HCT116 (cell line): ENCODE results near the gene ZNF3. TPM values are rescaled to one million over a fixed set of nuclear protein-coding genes. Genes with fewer than 3 reads are reported as not detected.

Experiments used
- ATAC-seq: fragments of 200-7000 bp; cut with Tn5 transposase; 2 replicates; pipeline ENCODE4 v1.9.1; 2020; ENCODE audit warnings: mild to moderate bottlenecking, moderate library complexity
- BruUV-seq: library from RNA; stranded (reverse); fragments of 400-500 nt; replicated peaks from 2 replicates; lab custom pipeline; 2021; lab: Mats Ljungman, UMichigan
- CTCF ChIA-PET: fragments of 300-600 bp; sonication (Branson Sonifier 250); formaldehyde crosslinking; loops from one replicate; lab custom pipeline; 2021; ENCODE audit warnings: antibody characterized with exemption; lab: Charles Lee
- POLR2A ChIA-PET: fragments of 300-600, 350-600 bp; sonication (Branson Sonifier 250); formaldehyde crosslinking; loops from one replicate; lab custom pipeline; 2021; ENCODE audit warnings: antibody characterized with exemption; lab: Charles Lee
- RAD21 ChIA-PET, 2 experiments: fragments of 300-600 bp; sonication (Branson Sonifier 250); formaldehyde crosslinking; loops; one replicate each; lab custom pipeline; 2023; ENCODE audit warnings: low total read pairs in 2 of 2; ENCODE audit not compliant: uncharacterized antibody in 2 of 2, unreplicated experiment in 2 of 2, low non-redundant PET in 1 of 2; lab: Charles Lee
- DNase-seq: peaks from one replicate; pipeline ENCODE4 v3.0.0-alpha.2; 2010; ENCODE audit warnings: low read depth, low spot score
- H2AFZ ChIP-seq: fragments of 200-600 bp; shearing (Covaris generic), sonication (generic); 2 replicates; pipeline ENCODE4 v1.6.1; 2017; ENCODE audit warnings: low read depth, mixed run types, mixed read lengths, antibody characterized with exemption, low read length; ENCODE audit not compliant: poor library complexity, severe bottlenecking
- H3K27ac ChIP-seq: 2 replicates; pipeline ENCODE4 v1.5.1; 2012; ENCODE audit warnings: low read depth, low read length
- H3K27me3 ChIP-seq: fragments of 200-600 bp; sonication (generic); 2 replicates; pipeline ENCODE4 v1.6.1; 2016; ENCODE audit warnings: mixed run types, low read length, mixed read lengths; ENCODE audit not compliant: insufficient read depth
- H3K36me3 ChIP-seq, 2 experiments: fragments of 200-500 bp in 1 of 2; fragments of 200-600 bp in 1 of 2; sonication (Bioruptor generic) in 1 of 2; sonication (generic) in 1 of 2; 2 replicates each; pipeline versions ENCODE4 v1.5.1 to v1.6.1; 2014 to 2016; ENCODE audit warnings: low read length in 2 of 2, inconsistent platforms in 1 of 2, mixed read lengths in 1 of 2, mixed run types in 1 of 2; ENCODE audit not compliant: insufficient read depth in 2 of 2, control insufficient read depth in 1 of 2
- H3K4me1 ChIP-seq, 2 experiments: fragments of 200-600 bp in 1 of 2; sonication (generic) in 1 of 2; 2 replicates each; pipeline versions ENCODE4 v1.5.1 to v1.6.1; 2012 to 2017; ENCODE audit warnings: low read length in 2 of 2, inconsistent platforms in 1 of 2, mild to moderate bottlenecking in 1 of 2, mixed read lengths in 1 of 2, mixed run types in 1 of 2, moderate library complexity in 1 of 2; ENCODE audit not compliant: insufficient read depth in 2 of 2, control insufficient read depth in 1 of 2
- H3K4me2 ChIP-seq: fragments of 200-600 bp; sonication (generic); 2 replicates; pipeline ENCODE4 v1.6.1; 2017; ENCODE audit warnings: mixed run types, low read length, mixed read lengths
- H3K4me3 ChIP-seq, 2 experiments: fragments of 200-600 bp in 1 of 2; sonication (generic) in 1 of 2; replicated peaks in 1 of 2; 2 replicates each; pipeline ENCODE4 v1.5.1; 2011 to 2016; ENCODE audit warnings: low read length in 2 of 2, control low read depth in 1 of 2, low read depth in 1 of 2, mild to moderate bottlenecking in 1 of 2, mixed read lengths in 1 of 2, mixed run types in 1 of 2
- H3K79me2 ChIP-seq: fragments of 200-600 bp; sonication (generic); 2 replicates; pipeline ENCODE4 v1.6.1; 2017; ENCODE audit warnings: mild to moderate bottlenecking, mixed run types, low read length, moderate library complexity, mixed read lengths; ENCODE audit not compliant: insufficient read depth
- H3K9ac ChIP-seq: fragments of 200-600 bp; sonication (generic); 2 replicates; pipeline ENCODE4 v1.6.1; 2016; ENCODE audit warnings: low read length, mixed read lengths
- H3K9me2 ChIP-seq: fragments of 200-600 bp; sonication (generic), shearing (Covaris generic); 2 replicates; pipeline ENCODE4 v1.6.1; 2017; ENCODE audit warnings: mixed run types, mild to moderate bottlenecking, moderate library complexity; ENCODE audit not compliant: insufficient read depth
- H3K9me3 ChIP-seq, 2 experiments: fragments of 200-500 bp in 1 of 2; fragments of 200-600 bp in 1 of 2; sonication (Bioruptor generic) in 1 of 2; sonication (generic) in 1 of 2; 2 replicates each; pipeline ENCODE4 v1.6.1; 2014 to 2017; ENCODE audit warnings: low read length in 2 of 2, mixed read lengths in 2 of 2, inconsistent platforms in 1 of 2, low read depth in 1 of 2, mild to moderate bottlenecking in 1 of 2, mixed run types in 1 of 2, moderate library complexity in 1 of 2; ENCODE audit not compliant: control insufficient read depth in 1 of 2, insufficient read depth in 1 of 2
- H4K20me1 ChIP-seq: fragments of 200-600 bp; sonication (generic), shearing (Covaris generic); 2 replicates; pipeline ENCODE4 v1.6.1; 2017; ENCODE audit warnings: mixed run types, mild to moderate bottlenecking, moderate library complexity; ENCODE audit not compliant: insufficient read depth
- ATF3 ChIP-seq: IDR thresholded peaks from 2 replicates; pipeline ENCODE4 v1.6.1; 2012
- CEBPB ChIP-seq: IDR thresholded peaks from 2 replicates; pipeline ENCODE4 v1.6.1; 2012; ENCODE audit warnings: low read depth
- CTCF ChIP-seq, 3 experiments: fragments of 200-600 bp in 1 of 3; sonication (generic) in 1 of 3; IDR thresholded peaks in 2 of 3; conservative IDR thresholded peaks in 1 of 3; 2 replicates each; pipeline ENCODE4 v1.5.1; 2012 to 2017; ENCODE audit warnings: low read depth in 2 of 3, low read length in 2 of 3, antibody characterized with exemption in 1 of 3, borderline replicate concordance in 1 of 3, control low read depth in 1 of 3, mild to moderate bottlenecking in 1 of 3, mixed read lengths in 1 of 3, mixed run types in 1 of 3, moderate library complexity in 1 of 3; ENCODE audit not compliant: insufficient read depth in 1 of 3
- EGR1 ChIP-seq: IDR thresholded peaks from 2 replicates; pipeline ENCODE4 v1.6.1; 2012; ENCODE audit warnings: low read depth
- ELF1 ChIP-seq: IDR thresholded peaks from 2 replicates; pipeline ENCODE4 v1.6.1; 2012; ENCODE audit warnings: low read depth, borderline replicate concordance
- EZH2 ChIP-seq: fragments of 200-600 bp; sonication (generic); IDR thresholded peaks from 2 replicates; pipeline ENCODE4 v1.6.1; 2017; ENCODE audit warnings: antibody characterized with exemption, mixed run types
- FOSL1 ChIP-seq: IDR thresholded peaks from 2 replicates; pipeline ENCODE4 v1.6.1; 2012; ENCODE audit warnings: low read depth
- POLR2A ChIP-seq: IDR thresholded peaks from 2 replicates; pipeline ENCODE4 v1.7.0; 2011; ENCODE audit warnings: borderline replicate concordance; ENCODE audit not compliant: insufficient read depth, insufficient read length; ENCODE audit errors: extremely low read depth
- POLR2AphosphoS5 ChIP-seq: IDR thresholded peaks from 2 replicates; pipeline ENCODE4 v1.6.1; 2011; ENCODE audit warnings: mild to moderate bottlenecking, low read depth, low read length, moderate library complexity
- SRF ChIP-seq: IDR thresholded peaks from 2 replicates; pipeline ENCODE4 v1.6.1; 2012; ENCODE audit warnings: low read depth
- YY1 ChIP-seq: IDR thresholded peaks from 2 replicates; pipeline ENCODE4 v1.6.1; 2011; ENCODE audit warnings: low read length, low read depth, moderate library complexity, mild to moderate bottlenecking; ENCODE audit not compliant: insufficient replicate concordance; ENCODE audit errors: extremely low read depth
- intact Hi-C: fragments of 100-400 bp; cut with micrococcal nuclease; formaldehyde crosslinking; loops from 2 replicates; pipeline ENCODE4 v1.10.0; 2022
- total RNA-seq: library from RNA; stranded (reverse); gene quantifications from one replicate; pipeline ENCODE4 v1.2.1, GENCODE V29; 2021; ENCODE audit not compliant: unreplicated experiment

The ZNF3 gene
- total RNA-seq, 1 experiment from 2014 or later, result 28.2 TPM

DNA sequence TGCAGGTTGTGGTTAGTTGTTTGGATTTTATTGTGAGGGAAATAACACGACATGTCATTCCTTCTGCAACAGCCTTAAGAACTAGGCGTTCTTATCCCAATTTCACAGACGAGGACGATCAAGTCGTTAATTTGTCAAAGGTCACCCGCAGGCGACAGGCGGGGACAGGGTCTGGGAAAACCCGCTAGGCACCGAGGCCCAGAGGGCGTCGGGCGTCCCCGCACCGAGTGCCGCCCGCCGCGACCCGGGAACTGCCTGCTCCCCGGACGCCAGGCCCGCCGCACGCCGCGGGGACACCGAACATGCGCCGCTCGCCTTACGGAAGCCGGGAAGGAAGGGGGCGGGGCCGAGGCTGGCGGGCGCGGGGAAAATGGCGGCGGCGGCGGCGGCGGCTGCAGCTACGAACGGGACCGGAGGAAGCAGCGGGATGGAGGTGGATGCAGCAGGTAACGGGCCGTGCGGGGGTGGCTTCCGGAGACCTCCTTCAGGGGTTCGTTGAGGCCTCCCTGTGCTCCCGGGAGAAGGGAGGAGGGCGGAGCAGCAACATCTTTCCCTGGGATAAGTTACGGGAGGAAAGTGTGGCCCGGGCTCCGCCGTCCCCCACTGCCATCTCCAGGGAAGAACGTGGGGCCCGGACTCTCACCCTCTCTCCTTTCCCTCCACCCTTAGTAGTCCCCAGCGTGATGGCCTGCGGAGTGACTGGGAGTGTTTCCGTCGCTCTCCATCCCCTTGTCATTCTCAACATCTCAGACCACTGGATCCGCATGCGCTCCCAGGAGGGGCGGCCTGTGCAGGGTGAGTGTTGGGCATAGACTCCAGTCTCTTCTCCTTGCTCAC, 7.3 kb upstream of the ZNF3 start, which contains the start of gene COPS6 (continued):
- TF ChIP-seq YY1 (peak; percentile 96), FOSL1 (no peak), ATF3 (no peak), POLR2A (peak; percentile 88)

GRCh38 chr7:100088095-100088620, 6.6 kb upstream of the ZNF3 start:
- Histone ChIP-seq H3K9me2 (no peaks in the 10 kb centered on the region), H3K4me3 (peak overlapping the region; percentile 91 to 93), H3K27ac (peak overlapping the region; percentile 90), H4K20me1 (no peaks in the 10 kb centered on the region; the same call in 1 of the 2 replicates), H3K9me3 (no peaks in the 10 kb centered on the region), H3K4me1 (peaks cover 8 to 39% of the 10 kb centered on the region in 2 experiments), H3K79me2 (peaks cover 21% of the 10 kb centered on the region), H3K9ac (peak overlapping the region; percentile 94)
- CTCF ChIA-PET, result no interaction called here
- RAD21 ChIA-PET, result interaction anchor here in 1 of 2 experiments (0.6 to 0.7 kb wide), 2 partner anchors 69 to 185 kb away, joined by 3 to 11 read pairs; no protein-coding TSS in a partner anchor
- no peak for TF ChIP-seq ELF1
- TF ChIP-seq POLR2AphosphoS5, result no peak
- TF ChIP-seq CTCF (IDR thresholded peaks at IDR 0.05 in 2 of 3, conservative IDR thresholded peaks at IDR 0.05 in 1 of 3; ENCODE audit: borderline replicate concordance in 1 of 3, insufficient read depth in 1 of 3, low read depth in 2 of 3, low read length in 2 of 3), result no peak
- no peak for TF ChIP-seq CEBPB
- no peak for TF ChIP-seq SRF
- TF ChIP-seq EGR1, result no peak
- TF ChIP-seq EZH2, result no peak
- TF ChIP-seq, all 23 proteins: peak for 0
- Histone ChIP-seq H2AFZ (no peak overlapping the region), H3K27me3 (no peaks in the 10 kb centered on the region), H3K36me3 (peaks cover 9 to 26% of the 10 kb centered on the region in 2 experiments; a peak in 3 of 4 replicates), H3K4me2 (peak overlapping the region; percentile 83)
- ATAC-seq, result peak; percentile 5
- DNase-seq, result no peak
- intact Hi-C loops, result no loop called here
- POLR2A ChIA-PET, result interaction anchor here (0.6 to 1.7 kb wide), 2 partner anchors 13 to 40 kb away, joined by 3 to 11 read pairs; partner anchors contain the start of genes AP4M1 and MCM7
- BruUV-seq, result TSS peak; percentile 42
